GM18873 (cell line): ENCODE data around the gene TFDP1.

Source experiments
- ATAC-seq: cut with Tn5 transposase; IDR thresholded peaks from one replicate; pipeline ENCODE4 v1.9.1; 2021; ENCODE audit warnings: mild to moderate bottlenecking, moderate library complexity, moderate number of reproducible peaks; ENCODE audit not compliant: unreplicated experiment, low FRiP score

TFDP1 gene

GRCh38 chr13:113584205-113584869 lies at the start of gene TFDP1:
Gene TFDP1 (plus strand): TSS chr13:113584753. CDS start chr13:113585838, 1,085 bp downstream.
- peak; percentile 78 for ATAC-seq

- ATAC-seq = no peak
Measured at GRCh38 chr13:113535381-113535781, 49.2 kb upstream of the TFDP1 start.

GRCh38 chr13:113536461-113537110 lies 48.0 kb upstream of the TFDP1 start:
- no peak for ATAC-seq

GRCh38 chr13:113537205-113537604 lies 47.3 kb upstream of the TFDP1 start:
- no peak for ATAC-seq

- ATAC-seq = no peak
Measured at GRCh38 chr13:113537909-113538688, 46.5 kb upstream of the TFDP1 start.

- no peak for ATAC-seq
Measured at GRCh38 chr13:113538689-113539058, 45.9 kb upstream of the TFDP1 start.

- ATAC-seq = no peak
Measured at GRCh38 chr13:113539176-113539575, 45.4 kb upstream of the TFDP1 start.

- no peak for ATAC-seq
Measured at GRCh38 chr13:113539822-113540221, 44.7 kb upstream of the TFDP1 start.

GRCh38 chr13:113540523-113540922 lies 44.0 kb upstream of the TFDP1 start:
- ATAC-seq = no peak

- no peak for ATAC-seq
Measured at GRCh38 chr13:113542751-113543424, 41.7 kb upstream of the TFDP1 start.

- ATAC-seq = no peak
Measured at GRCh38 chr13:113544071-113544891, 40.3 kb upstream of the TFDP1 start.

- no peak for ATAC-seq
Measured at GRCh38 chr13:113544896-113545295, 39.7 kb upstream of the TFDP1 start.

GRCh38 chr13:113545455-113545930 lies 39.1 kb upstream of the TFDP1 start:
- no peak for ATAC-seq

GRCh38 chr13:113545931-113546516 lies 38.5 kb upstream of the TFDP1 start:
- no peak for ATAC-seq

GRCh38 chr13:113546571-113547237 lies 37.8 kb upstream of the TFDP1 start:
- no peak for ATAC-seq

GRCh38 chr13:113547238-113547971 lies 37.1 kb upstream of the TFDP1 start:
- ATAC-seq = no peak

GRCh38 chr13:113548171-113548641 lies 36.3 kb upstream of the TFDP1 start:
- ATAC-seq = no peak
